Measurements from ENCODE around the gene EPB41L4B.
"Not testable (repeated sequence)": the region's sequence is repeated elsewhere in the genome, so short reads cannot be mapped to it uniquely, and the experiment has no call there.

Gene EPB41L4B

GRCh38 chr9:109129470-109130197, 191.2 kb downstream of the EPB41L4B start:
- TF ChIP-seq CTCF (conservative IDR thresholded peaks at IDR 0.05; ENCODE audit: low read depth, low read length), result no peak
- Histone ChIP-seq H3K9ac (no peak overlapping the region), H3K79me2 (ENCODE audit: insufficient read depth, low read depth) (no peaks in the 10 kb centered on the region)

DNA sequence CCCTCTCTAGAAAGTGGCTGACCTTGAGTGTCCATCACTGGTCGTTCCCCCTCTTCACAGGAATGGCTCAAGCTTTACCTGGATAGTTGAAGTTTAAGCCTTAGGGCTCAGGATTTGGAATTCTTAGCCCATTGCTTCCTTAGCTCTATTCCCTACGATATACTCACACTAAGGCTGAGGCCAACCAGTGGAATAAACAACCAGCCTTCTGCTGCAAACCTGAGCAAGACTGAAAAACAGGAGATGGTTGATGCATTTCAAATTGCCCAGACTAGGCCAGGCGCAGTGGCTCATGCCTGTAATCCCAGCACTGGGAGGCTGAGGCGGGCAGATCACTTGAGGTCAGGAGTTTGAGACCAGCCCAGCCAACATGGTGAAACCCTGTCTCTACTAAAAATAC, 194.2 kb downstream of the EPB41L4B start:
- H4K20me1 ChIP-seq (ENCODE audit: insufficient read depth); H3K9ac ChIP-seq; H3K27ac ChIP-seq; H3K36me3 ChIP-seq (ENCODE audit: insufficient read depth); H3K79me2 ChIP-seq (ENCODE audit: insufficient read depth, low read depth); H3K27me3 ChIP-seq (ENCODE audit: insufficient read depth, low read depth); H3K4me2 ChIP-seq; H2AFZ ChIP-seq (ENCODE audit: low read depth); H3K4me3 ChIP-seq (IDR thresholded peaks at IDR 0.05; ENCODE audit: insufficient read depth, low read depth, low read length): not testable (repeated sequence)
- H3K4me1 ChIP-seq (ENCODE audit: low read depth, poor library complexity, severe bottlenecking), result peaks cover 25% of the 10 kb centered on the region

More at GRCh38 chr9:109129470-109130197, 191.2 kb downstream of the EPB41L4B start:
- Histone ChIP-seq H3K27ac (no peak overlapping the region), H4K20me1 (ENCODE audit: insufficient read depth) (no peaks in the 10 kb centered on the region), H3K4me1 (ENCODE audit: low read depth, poor library complexity, severe bottlenecking) (no peaks in the 10 kb centered on the region), H2AFZ (ENCODE audit: low read depth) (no peak overlapping the region), H3K27me3 (ENCODE audit: insufficient read depth, low read depth) (no peaks in the 10 kb centered on the region), H3K4me2 (no peak overlapping the region), H3K36me3 (ENCODE audit: insufficient read depth) (no peaks in the 10 kb centered on the region), H3K4me3 (IDR thresholded peaks at IDR 0.05; ENCODE audit: insufficient read depth, low read depth, low read length) (no peak overlapping the region)

- Histone ChIP-seq H3K4me3 (IDR thresholded peaks at IDR 0.05; ENCODE audit: insufficient read depth, low read depth, low read length) (no peak overlapping the region), H4K20me1 (ENCODE audit: insufficient read depth) (no peaks in the 10 kb centered on the region), H3K79me2 (ENCODE audit: insufficient read depth, low read depth) (peaks cover 2% of the 10 kb centered on the region), H3K27ac (no peak overlapping the region; the same call in 1 of the 2 replicates), H3K4me2 (peak overlapping the region; percentile 84; the same call in 1 of the 2 replicates), H3K27me3 (ENCODE audit: insufficient read depth, low read depth) (no peaks in the 10 kb centered on the region), H2AFZ (ENCODE audit: low read depth) (peak overlapping the region; percentile 51), H3K36me3 (ENCODE audit: insufficient read depth) (no peaks in the 10 kb centered on the region), H3K4me1 (ENCODE audit: low read depth, poor library complexity, severe bottlenecking) (peaks cover 32% of the 10 kb centered on the region), H3K9ac (no peak overlapping the region)
- TF ChIP-seq CTCF (conservative IDR thresholded peaks at IDR 0.05; ENCODE audit: low read depth, low read length), result no peak
Measured at GRCh38 chr9:109124121-109124520, 196.7 kb downstream of the EPB41L4B start.

DNA sequence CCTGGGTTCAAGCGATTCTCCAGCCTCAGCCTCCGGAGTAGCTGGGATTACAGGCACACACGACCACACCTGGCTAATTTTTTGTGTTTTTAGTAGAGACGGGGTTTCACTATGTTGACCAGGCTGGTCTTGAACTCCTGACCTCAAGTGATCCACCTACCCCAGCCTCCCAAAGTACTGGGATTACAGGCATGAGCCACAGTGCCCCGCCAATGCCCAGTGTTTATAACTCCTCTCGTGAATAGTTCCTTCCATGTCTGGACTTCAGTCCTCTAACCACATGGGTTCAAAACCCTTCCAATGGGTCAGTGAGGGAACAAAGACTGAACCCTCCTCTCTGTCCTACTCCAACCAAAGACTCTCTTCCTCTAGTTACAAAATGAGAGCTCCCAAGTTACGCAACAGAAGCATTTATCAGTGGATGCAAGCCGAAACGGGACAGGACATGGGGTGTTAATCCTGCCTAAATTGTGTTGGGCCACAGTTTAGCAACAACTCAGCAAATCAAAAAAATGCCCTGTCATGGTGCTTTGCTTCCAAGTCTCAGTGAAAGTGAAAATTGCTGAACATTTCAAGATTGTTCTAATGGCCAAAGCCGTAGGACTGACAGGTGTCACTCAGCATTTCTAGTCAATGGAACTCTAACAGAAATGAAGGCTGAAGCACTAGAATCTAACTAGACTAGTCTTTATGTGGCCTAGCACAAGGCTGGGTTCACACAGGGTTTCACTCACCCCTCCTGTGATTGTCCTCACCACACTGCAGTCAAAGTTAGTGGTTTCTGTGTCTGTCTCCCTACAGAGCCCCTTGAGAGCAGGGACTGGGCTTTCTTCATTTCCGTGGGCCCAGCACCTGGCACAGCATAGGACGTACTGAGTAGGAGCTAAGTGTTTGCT, 197.9 kb downstream of the EPB41L4B start:
- Histone ChIP-seq H3K4me1 (ENCODE audit: low read depth, poor library complexity, severe bottlenecking) (peaks cover 38% of the 10 kb centered on the region), H3K36me3 (ENCODE audit: insufficient read depth) (no peaks in the 10 kb centered on the region), H3K27me3 (ENCODE audit: insufficient read depth, low read depth) (no peaks in the 10 kb centered on the region), H3K4me3 (IDR thresholded peaks at IDR 0.05; ENCODE audit: insufficient read depth, low read depth, low read length) (no peak overlapping the region), H3K27ac (peak overlapping the region; percentile 76), H3K4me2 (peak overlapping the region; percentile 84), H2AFZ (ENCODE audit: low read depth) (peak overlapping the region; percentile 51), H3K79me2 (ENCODE audit: insufficient read depth, low read depth) (peaks cover 13% of the 10 kb centered on the region), H3K9ac (peak overlapping the region; percentile 48; the same call in 1 of the 2 replicates), H4K20me1 (ENCODE audit: insufficient read depth) (no peaks in the 10 kb centered on the region)
- no peak for TF ChIP-seq CTCF (conservative IDR thresholded peaks at IDR 0.05; ENCODE audit: low read depth, low read length)
